NCI-H748 (cell line): ENCODE data around the gene RGPD5.
"Not testable (repeated sequence)": the region's sequence is repeated elsewhere in the genome, so short reads cannot be mapped to it uniquely, and the experiment has no call there.

ENCODE experiments used
- DNase-seq: peaks from one replicate; lab custom pipeline; 2025; ENCODE audit not compliant: unreplicated experiment; lab: John Stamatoyannopoulos, UW

RGPD5 gene

GRCh38 chr2:109794074-109794737 lies at the start of gene RGPD5:
TSS of gene RGPD5 (plus strand) at chr2:109794305. CDS start at chr2:109794466, 161 bp downstream.
- not testable (repeated sequence) for DNase-seq

GRCh38 chr2:109751572-109751971 lies 42.5 kb upstream of the RGPD5 start:
- DNase-seq: not testable (repeated sequence)

GRCh38 chr2:109757163-109757824 lies 36.8 kb upstream of the RGPD5 start:
- DNase-seq: not testable (repeated sequence)

- not testable (repeated sequence) for DNase-seq
These were observed 33.7 kb upstream of the RGPD5 start for GRCh38 chr2:109760265-109761042.

- DNase-seq: not testable (repeated sequence)
These were observed 33.1 kb upstream of the RGPD5 start for GRCh38 chr2:109761043-109761454.

- DNase-seq: not testable (repeated sequence)
These were observed 32.1 kb upstream of the RGPD5 start for GRCh38 chr2:109761976-109762375.

- not testable (repeated sequence) for DNase-seq
These were observed 28.0 kb upstream of the RGPD5 start for GRCh38 chr2:109766074-109766473.

- DNase-seq: not testable (repeated sequence)
These were observed 27.1 kb upstream of the RGPD5 start for GRCh38 chr2:109766886-109767578.

- DNase-seq: not testable (repeated sequence)
These were observed 25.2 kb upstream of the RGPD5 start for GRCh38 chr2:109768934-109769333.

- DNase-seq: not testable (repeated sequence)
These were observed 15.0 kb upstream of the RGPD5 start for GRCh38 chr2:109779118-109779517.

- DNase-seq: not testable (repeated sequence)
These were observed 12.8 kb upstream of the RGPD5 start for GRCh38 chr2:109781147-109781816.

- not testable (repeated sequence) for DNase-seq
These were observed 11.6 kb upstream of the RGPD5 start for GRCh38 chr2:109782446-109782993.

GRCh38 chr2:109791530-109792279 lies 2.4 kb upstream of the RGPD5 start:
- DNase-seq: not testable (repeated sequence)

GRCh38 chr2:109792659-109793058 lies 1.4 kb upstream of the RGPD5 start:
- not testable (repeated sequence) for DNase-seq

GRCh38 chr2:109871129-109871751 lies 77.1 kb downstream of the RGPD5 start:
- DNase-seq: not testable (repeated sequence)

- DNase-seq: not testable (repeated sequence)
These were observed 82.5 kb downstream of the RGPD5 start for GRCh38 chr2:109876625-109877024.

- DNase-seq: not testable (repeated sequence)
These were observed 88.0 kb downstream of the RGPD5 start for GRCh38 chr2:109882112-109882511.

- DNase-seq: not testable (repeated sequence)
These were observed 94.3 kb downstream of the RGPD5 start for GRCh38 chr2:109888414-109888813.

GRCh38 chr2:109889909-109890308 lies 95.8 kb downstream of the RGPD5 start:
- DNase-seq: not testable (repeated sequence)
